Keratinocyte (primary cell): ENCODE results near the gene LMTK2. TPM values are rescaled to one million over a fixed set of nuclear protein-coding genes. Genes with fewer than 3 reads are reported as not detected.

ENCODE experiments used
- DNase-seq: peaks from one replicate; pipeline ENCODE4 v3.0.0-alpha.2; 2011; ENCODE audit warnings: low read depth, missing footprints, low spot score
- FAIRE-seq: peaks from 2 replicates; lab custom pipeline; 2011; peaks lifted over from hg19 to GRCh38; lab: Jason Lieb, UNC
- H2AFZ ChIP-seq: 2 replicates; pipeline ENCODE4 v1.6.0; 2012; ENCODE audit warnings: low read length, control low read depth, inconsistent platforms; ENCODE audit not compliant: control insufficient read depth
- H3K27ac ChIP-seq: 2 replicates; pipeline ENCODE4 v1.5.1; 2011; ENCODE audit warnings: low read length; ENCODE audit not compliant: control insufficient read depth, insufficient read depth
- H3K27me3 ChIP-seq: 3 replicates; pipeline ENCODE4 v1.6.0; 2011; ENCODE audit warnings: low read length; ENCODE audit not compliant: control insufficient read depth, insufficient read depth; ENCODE audit errors: extremely low read depth
- H3K36me3 ChIP-seq, 2 experiments: 2 replicates in 1 of 2; 3 replicates in 1 of 2; pipeline ENCODE4 v1.5.1; 2011; ENCODE audit warnings: low read length in 2 of 2, mild to moderate bottlenecking in 1 of 2; ENCODE audit not compliant: control insufficient read depth in 2 of 2, insufficient read depth in 2 of 2; ENCODE audit errors: extremely low read depth in 1 of 2
- H3K4me1 ChIP-seq: 3 replicates; pipeline ENCODE4 v1.5.1; 2011; ENCODE audit warnings: low read length; ENCODE audit not compliant: control insufficient read depth, insufficient read depth; ENCODE audit errors: extremely low read depth
- H3K4me2 ChIP-seq: 3 replicates; pipeline ENCODE4 v1.6.0; 2011; ENCODE audit warnings: low read depth, low read length; ENCODE audit not compliant: control insufficient read depth, insufficient read depth; ENCODE audit errors: extremely low read depth
- H3K4me3 ChIP-seq, 3 experiments: fragments of 200-600 bp in 1 of 3; sonication (generic) in 1 of 3; 2 replicates in 2 of 3; 3 replicates in 1 of 3; pipeline ENCODE4 v1.5.1; 2011 to 2016; ENCODE audit warnings: low read length in 3 of 3, mild to moderate bottlenecking in 3 of 3, control low read depth in 2 of 3, inconsistent platforms in 1 of 3, low read depth in 1 of 3, mixed read lengths in 1 of 3, mixed run types in 1 of 3, moderate library complexity in 1 of 3; ENCODE audit not compliant: control insufficient read depth in 2 of 3, insufficient read depth in 2 of 3; ENCODE audit errors: extremely low read depth in 1 of 3
- H3K79me2 ChIP-seq: 2 replicates; pipeline ENCODE4 v1.6.0; 2012; ENCODE audit warnings: low read length; ENCODE audit not compliant: control insufficient read depth, insufficient read depth
- H3K9ac ChIP-seq: 3 replicates; pipeline ENCODE4 v1.6.0; 2011; ENCODE audit warnings: low read length; ENCODE audit not compliant: control insufficient read depth, insufficient read depth; ENCODE audit errors: extremely low read depth
- H3K9me1 ChIP-seq: 3 replicates; pipeline ENCODE4 v1.6.0; 2011; ENCODE audit warnings: low read length; ENCODE audit not compliant: control insufficient read depth, insufficient read depth; ENCODE audit errors: extremely low read depth
- H3K9me3 ChIP-seq: 2 replicates; pipeline ENCODE4 v1.5.1; 2012; ENCODE audit warnings: low read depth, low read length; ENCODE audit not compliant: control insufficient read depth
- H4K20me1 ChIP-seq: 3 replicates; pipeline ENCODE4 v1.6.0; 2011; ENCODE audit warnings: low read length; ENCODE audit not compliant: control insufficient read depth, insufficient read depth; ENCODE audit errors: extremely low read depth
- CTCF ChIP-seq, 3 experiments: IDR thresholded peaks in 1 of 3; conservative IDR thresholded peaks in 1 of 3; optimal IDR thresholded peaks in 1 of 3; 2 replicates in 2 of 3; 3 replicates in 1 of 3; pipeline versions ENCODE3 to v1.5.1; 2011; ENCODE audit warnings: low read length in 3 of 3, mild to moderate bottlenecking in 3 of 3, moderate library complexity in 2 of 3, control low read depth in 1 of 3, inconsistent platforms in 1 of 3; ENCODE audit not compliant: insufficient read depth in 2 of 3; ENCODE audit errors: extremely low read depth in 1 of 3
- EZH2 ChIP-seq: IDR thresholded peaks from one replicate; pipeline ENCODE4 v1.6.1; 2012; ENCODE audit warnings: inconsistent platforms, mild to moderate bottlenecking, low read length, moderate library complexity
- dilution Hi-C: fragments of 300-500 bp; cut with MboI; formaldehyde crosslinking; loops from one replicate; pipeline ENCODE4 v1.7.0; 2020; ENCODE audit warnings: low sequenced_read_pairs; ENCODE audit not compliant: extremely low pct_ligation_motif_present
- polyA plus RNA-seq, 5 experiments: library from polyadenylated mRNA; depleted of rRNA in 3 of 5; stranded (reverse) in 3 of 5; stranded (forward) in 1 of 5; unstranded in 1 of 5; fragments of >200 nt; gene quantifications; 1 replicate in 1 of 5; 2 replicates in 3 of 5; 3 replicates in 1 of 5; pipeline versions ENCODE4 v1.2.1 to v1.2.3, GENCODE V29; 2011 to 2012; ENCODE audit warnings: missing spikeins in 2 of 5, low read depth in 1 of 5, low replicate concordance in 1 of 5

Gene LMTK2
- polyA plus RNA-seq, 1 donor (not counting 4 experiments of a cell fraction or from before 2014, with no cell fraction given), result 6.6 TPM

- Histone ChIP-seq H3K4me3 (no peak overlapping the region), H3K9me1 (no peaks in the 10 kb centered on the region), H3K9ac (no peak overlapping the region), H3K36me3 (peaks cover 0 to 11% of the 10 kb centered on the region in 2 experiments), H3K27me3 (no peaks in the 10 kb centered on the region), H3K9me3 (no peaks in the 10 kb centered on the region), H2AFZ (no peak overlapping the region), H3K27ac (no peak overlapping the region), H3K79me2 (no peaks in the 10 kb centered on the region), H4K20me1 (no peaks in the 10 kb centered on the region), H3K4me1 (no peaks in the 10 kb centered on the region), H3K4me2 (no peak overlapping the region)
- no peak for DNase-seq
- TF ChIP-seq EZH2 (no peak), CTCF (optimal IDR thresholded peaks at IDR 0.05 in 1 of 3, IDR thresholded peaks at IDR 0.05 in 1 of 3, conservative IDR thresholded peaks at IDR 0.05 in 1 of 3; ENCODE audit: extremely low read depth in 1 of 3, insufficient read depth in 2 of 3, low read length in 3 of 3) (no peak)
- FAIRE-seq, result no peak
- dilution Hi-C loops, result no loop called here
These were observed 102.7 kb downstream of the LMTK2 start for GRCh38 chr7:98209166-98209920.

- Histone ChIP-seq H3K27ac (no peak overlapping the region), H3K4me3 (peak overlapping the region in 2 of 3 experiments; percentile 2 to 22), H2AFZ (no peak overlapping the region), H3K9me3 (no peaks in the 10 kb centered on the region), H3K36me3 (peaks cover 0 to 5% of the 10 kb centered on the region in 2 experiments), H4K20me1 (no peaks in the 10 kb centered on the region), H3K4me2 (no peak overlapping the region), H3K27me3 (no peaks in the 10 kb centered on the region), H3K4me1 (no peaks in the 10 kb centered on the region), H3K79me2 (no peaks in the 10 kb centered on the region), H3K9me1 (no peaks in the 10 kb centered on the region), H3K9ac (no peak overlapping the region)
- TF ChIP-seq EZH2 (no peak), CTCF (optimal IDR thresholded peaks at IDR 0.05 in 1 of 3, IDR thresholded peaks at IDR 0.05 in 1 of 3, conservative IDR thresholded peaks at IDR 0.05 in 1 of 3; ENCODE audit: extremely low read depth in 1 of 3, insufficient read depth in 2 of 3, low read length in 3 of 3) (no peak)
- DNase-seq, result no peak
- dilution Hi-C loops, result no loop called here
- no peak for FAIRE-seq
These were observed 104.0 kb downstream of the LMTK2 start for GRCh38 chr7:98210513-98211220.
